GM19455 (cell line): Measurements from ENCODE around the gene KDM4C.

Experiments
- ATAC-seq: cut with Tn5 transposase; IDR thresholded peaks from one replicate; pipeline ENCODE4 v1.9.1; 2021; ENCODE audit not compliant: unreplicated experiment

The KDM4C gene

GRCh38 chr9:7192266-7192665, 434.5 kb downstream of the KDM4C start:
- ATAC-seq, result no peak

- ATAC-seq, result no peak
Measured at GRCh38 chr9:7195526-7195925, 437.8 kb downstream of the KDM4C start.

- ATAC-seq, result no peak
Measured at GRCh38 chr9:7196467-7196866, 438.7 kb downstream of the KDM4C start.

GRCh38 chr9:7201196-7201595, 443.4 kb downstream of the KDM4C start:
- ATAC-seq, result no peak

- no peak for ATAC-seq
Measured at GRCh38 chr9:7205806-7206205, 448.0 kb downstream of the KDM4C start.

- ATAC-seq, result no peak
Measured at GRCh38 chr9:7206221-7206758, 448.5 kb downstream of the KDM4C start.

GRCh38 chr9:7209016-7209715, 451.4 kb downstream of the KDM4C start:
- ATAC-seq, result no peak

GRCh38 chr9:7209990-7210389, 452.2 kb downstream of the KDM4C start:
- ATAC-seq, result no peak

- no peak for ATAC-seq
Measured at GRCh38 chr9:7210854-7211637, 453.3 kb downstream of the KDM4C start.

- no peak for ATAC-seq
Measured at GRCh38 chr9:7211657-7212056, 453.9 kb downstream of the KDM4C start.

- no peak for ATAC-seq
Measured at GRCh38 chr9:7212101-7212500, 454.3 kb downstream of the KDM4C start.

- no peak for ATAC-seq
Measured at GRCh38 chr9:7216004-7216841, 458.4 kb downstream of the KDM4C start.

- no peak for ATAC-seq
Measured at GRCh38 chr9:7223981-7224380, 466.2 kb downstream of the KDM4C start.
